ENCODE results near the gene SBNO2. TPM values are rescaled to one million over a fixed set of nuclear protein-coding genes. Genes with fewer than 3 reads are reported as not detected.
A peak's percentile ranks its signal among the peaks of the same experiment; 100 is the strongest.

The SBNO2 gene
- total RNA-seq, 1 experiment from 2014 or later = 46.3 TPM

GRCh38 chr19:1149259-1150045 is 24.6 kb downstream of the SBNO2 start:
- Histone ChIP-seq H2BK20ac (ENCODE audit: low read depth, low read length, poor library complexity, severe bottlenecking) (no peak overlapping the region), H4K5ac (ENCODE audit: insufficient read length, low read depth, low read length) (no peak overlapping the region), H3K79me2 (ENCODE audit: insufficient read depth, low read length) (no peaks in the 10 kb centered on the region), H3K18ac (ENCODE audit: insufficient read length, low read depth, low read length) (no peak overlapping the region), H3K23ac (ENCODE audit: insufficient read length, low read depth, low read length) (no peak overlapping the region), H3T11ph (ENCODE audit: low read length) (no peak overlapping the region), H2BK5ac (ENCODE audit: insufficient read length, low read length) (no peak overlapping the region), H2BK12ac (ENCODE audit: insufficient read length, low read depth, low read length) (no peak overlapping the region), H3K9me3 (ENCODE audit: control insufficient read depth, low read depth, low read length) (no peaks in the 10 kb centered on the region), H3K4ac (ENCODE audit: low read depth, low read length) (no peak overlapping the region), H3K4me1 (ENCODE audit: insufficient read depth, low read length) (no peaks in the 10 kb centered on the region), H3K23me2 (ENCODE audit: insufficient read length, low read depth, low read length, poor library complexity, severe bottlenecking) (no peaks in the 10 kb centered on the region), H3K79me1 (ENCODE audit: insufficient read depth, low read depth, low read length, poor library complexity, severe bottlenecking) (no peaks in the 10 kb centered on the region), H3K9ac (ENCODE audit: extremely low read depth, insufficient read length, low read length) (no peak overlapping the region), H4K20me1 (ENCODE audit: control insufficient read depth, insufficient read depth, insufficient read length) (no peaks in the 10 kb centered on the region), H3K27me3 (ENCODE audit: insufficient read depth, low read length) (no peaks in the 10 kb centered on the region), H3K14ac (ENCODE audit: insufficient read depth, low read length) (no peak overlapping the region), H3K4me2 (ENCODE audit: insufficient read depth, insufficient read length, low read length) (no peak overlapping the region), H2AFZ (ENCODE audit: low read length) (no peak overlapping the region), H3K56ac (ENCODE audit: insufficient read length, low read depth, low read length) (no peak overlapping the region), H2AK5ac (ENCODE audit: insufficient read length, low read length) (no peak overlapping the region), H2BK15ac (ENCODE audit: low read depth, low read length) (no peak overlapping the region), H4K8ac (replicated peaks; ENCODE audit: insufficient read length, low read depth, low read length) (no peak overlapping the region), H3K27ac (ENCODE audit: insufficient read length, low read depth, low read length) (no peak overlapping the region), H4K91ac (ENCODE audit: insufficient read length, low read depth, low read length) (no peak overlapping the region), H2BK120ac (ENCODE audit: low read depth, low read length, poor library complexity, severe bottlenecking) (no peak overlapping the region)
- H3K27ac Mint-ChIP-seq = peak overlapping the region in 2 of 3 experiments; percentile 52 to 76; a peak in 1 of 7 replicates
- peaks cover 8 to 26% (median 22%) of the 10 kb centered on the region in 3 experiments for H3K36me3 Mint-ChIP-seq (ENCODE audit: insufficient read depth in 1 of 3, low read depth in 3 of 3)
- no peaks in the 10 kb centered on the region for H3K27me3 Mint-ChIP-seq (ENCODE audit: low read depth)
- WGBS (ENCODE audit: extremely low coverage, insufficient read length, low lambda C conversion rate) = no CpG with 5 or more reads among the region's 39 CpGs
- H3K9me3 Mint-ChIP-seq = no peaks in the 10 kb centered on the region
- H3K4me1 Mint-ChIP-seq = peaks cover 0 to 18% of the 10 kb centered on the region in 2 experiments; a peak in 2 of 4 replicates
- DNase-seq = no peak
- TF ChIP-seq CTCF (conservative IDR thresholded peaks at IDR 0.05) = 0 out of 3 replicates have a peak, but pooled peaks have one; percentile 11
- H3K4me3 Mint-ChIP-seq = no peak overlapping the region
